HCT116 (cell line): ENCODE measurements around the gene PCCA. TPM values are rescaled to one million over a fixed set of nuclear protein-coding genes. Genes with fewer than 3 reads are reported as not detected.

Experiments
- ATAC-seq: fragments of 200-7000 bp; cut with Tn5 transposase; 2 replicates; pipeline ENCODE4 v1.9.1; 2020; ENCODE audit warnings: mild to moderate bottlenecking, moderate library complexity
- BruUV-seq: library from RNA; stranded (reverse); fragments of 400-500 nt; replicated peaks from 2 replicates; lab custom pipeline; 2021; lab: Mats Ljungman, UMichigan
- CTCF ChIA-PET: fragments of 300-600 bp; sonication (Branson Sonifier 250); formaldehyde crosslinking; loops from one replicate; lab custom pipeline; 2021; ENCODE audit warnings: antibody characterized with exemption; lab: Charles Lee
- POLR2A ChIA-PET: fragments of 300-600, 350-600 bp; sonication (Branson Sonifier 250); formaldehyde crosslinking; loops from one replicate; lab custom pipeline; 2021; ENCODE audit warnings: antibody characterized with exemption; lab: Charles Lee
- RAD21 ChIA-PET, 2 experiments: fragments of 300-600 bp; sonication (Branson Sonifier 250); formaldehyde crosslinking; loops; one replicate each; lab custom pipeline; 2023; ENCODE audit warnings: low total read pairs in 2 of 2; ENCODE audit not compliant: uncharacterized antibody in 2 of 2, unreplicated experiment in 2 of 2, low non-redundant PET in 1 of 2; lab: Charles Lee
- DNase-seq: peaks from one replicate; pipeline ENCODE4 v3.0.0-alpha.2; 2010; ENCODE audit warnings: low read depth, low spot score
- H2AFZ ChIP-seq: fragments of 200-600 bp; shearing (Covaris generic), sonication (generic); 2 replicates; pipeline ENCODE4 v1.6.1; 2017; ENCODE audit warnings: low read depth, mixed run types, mixed read lengths, antibody characterized with exemption, low read length; ENCODE audit not compliant: poor library complexity, severe bottlenecking
- H3K27ac ChIP-seq: 2 replicates; pipeline ENCODE4 v1.5.1; 2012; ENCODE audit warnings: low read depth, low read length
- H3K27me3 ChIP-seq: fragments of 200-600 bp; sonication (generic); 2 replicates; pipeline ENCODE4 v1.6.1; 2016; ENCODE audit warnings: mixed run types, low read length, mixed read lengths; ENCODE audit not compliant: insufficient read depth
- H3K36me3 ChIP-seq, 2 experiments: fragments of 200-500 bp in 1 of 2; fragments of 200-600 bp in 1 of 2; sonication (Bioruptor generic) in 1 of 2; sonication (generic) in 1 of 2; 2 replicates each; pipeline versions ENCODE4 v1.5.1 to v1.6.1; 2014 to 2016; ENCODE audit warnings: low read length in 2 of 2, inconsistent platforms in 1 of 2, mixed read lengths in 1 of 2, mixed run types in 1 of 2; ENCODE audit not compliant: insufficient read depth in 2 of 2, control insufficient read depth in 1 of 2
- H3K4me1 ChIP-seq, 2 experiments: fragments of 200-600 bp in 1 of 2; sonication (generic) in 1 of 2; 2 replicates each; pipeline versions ENCODE4 v1.5.1 to v1.6.1; 2012 to 2017; ENCODE audit warnings: low read length in 2 of 2, inconsistent platforms in 1 of 2, mild to moderate bottlenecking in 1 of 2, mixed read lengths in 1 of 2, mixed run types in 1 of 2, moderate library complexity in 1 of 2; ENCODE audit not compliant: insufficient read depth in 2 of 2, control insufficient read depth in 1 of 2
- H3K4me2 ChIP-seq: fragments of 200-600 bp; sonication (generic); 2 replicates; pipeline ENCODE4 v1.6.1; 2017; ENCODE audit warnings: mixed run types, low read length, mixed read lengths
- H3K4me3 ChIP-seq, 2 experiments: fragments of 200-600 bp in 1 of 2; sonication (generic) in 1 of 2; replicated peaks in 1 of 2; 2 replicates each; pipeline ENCODE4 v1.5.1; 2011 to 2016; ENCODE audit warnings: low read length in 2 of 2, control low read depth in 1 of 2, low read depth in 1 of 2, mild to moderate bottlenecking in 1 of 2, mixed read lengths in 1 of 2, mixed run types in 1 of 2
- H3K79me2 ChIP-seq: fragments of 200-600 bp; sonication (generic); 2 replicates; pipeline ENCODE4 v1.6.1; 2017; ENCODE audit warnings: mild to moderate bottlenecking, mixed run types, low read length, moderate library complexity, mixed read lengths; ENCODE audit not compliant: insufficient read depth
- H3K9ac ChIP-seq: fragments of 200-600 bp; sonication (generic); 2 replicates; pipeline ENCODE4 v1.6.1; 2016; ENCODE audit warnings: low read length, mixed read lengths
- H3K9me2 ChIP-seq: fragments of 200-600 bp; sonication (generic), shearing (Covaris generic); 2 replicates; pipeline ENCODE4 v1.6.1; 2017; ENCODE audit warnings: mixed run types, mild to moderate bottlenecking, moderate library complexity; ENCODE audit not compliant: insufficient read depth
- H3K9me3 ChIP-seq, 2 experiments: fragments of 200-500 bp in 1 of 2; fragments of 200-600 bp in 1 of 2; sonication (Bioruptor generic) in 1 of 2; sonication (generic) in 1 of 2; 2 replicates each; pipeline ENCODE4 v1.6.1; 2014 to 2017; ENCODE audit warnings: low read length in 2 of 2, mixed read lengths in 2 of 2, inconsistent platforms in 1 of 2, low read depth in 1 of 2, mild to moderate bottlenecking in 1 of 2, mixed run types in 1 of 2, moderate library complexity in 1 of 2; ENCODE audit not compliant: control insufficient read depth in 1 of 2, insufficient read depth in 1 of 2
- H4K20me1 ChIP-seq: fragments of 200-600 bp; sonication (generic), shearing (Covaris generic); 2 replicates; pipeline ENCODE4 v1.6.1; 2017; ENCODE audit warnings: mixed run types, mild to moderate bottlenecking, moderate library complexity; ENCODE audit not compliant: insufficient read depth
- CBX3 ChIP-seq: IDR thresholded peaks from 2 replicates; pipeline ENCODE4 v1.6.1; 2012; ENCODE audit warnings: low read depth
- CEBPB ChIP-seq: IDR thresholded peaks from 2 replicates; pipeline ENCODE4 v1.6.1; 2012; ENCODE audit warnings: low read depth
- CTCF ChIP-seq, 3 experiments: fragments of 200-600 bp in 1 of 3; sonication (generic) in 1 of 3; IDR thresholded peaks in 2 of 3; conservative IDR thresholded peaks in 1 of 3; 2 replicates each; pipeline ENCODE4 v1.5.1; 2012 to 2017; ENCODE audit warnings: low read depth in 2 of 3, low read length in 2 of 3, antibody characterized with exemption in 1 of 3, borderline replicate concordance in 1 of 3, control low read depth in 1 of 3, mild to moderate bottlenecking in 1 of 3, mixed read lengths in 1 of 3, mixed run types in 1 of 3, moderate library complexity in 1 of 3; ENCODE audit not compliant: insufficient read depth in 1 of 3
- EGR1 ChIP-seq: IDR thresholded peaks from 2 replicates; pipeline ENCODE4 v1.6.1; 2012; ENCODE audit warnings: low read depth
- ELF1 ChIP-seq: IDR thresholded peaks from 2 replicates; pipeline ENCODE4 v1.6.1; 2012; ENCODE audit warnings: low read depth, borderline replicate concordance
- EZH2phosphoT487 ChIP-seq: fragments of 200-600 bp; IDR thresholded peaks from 2 replicates; pipeline ENCODE4 v1.6.1; 2018; ENCODE audit warnings: antibody characterized with exemption, borderline replicate concordance
- FOSL1 ChIP-seq: IDR thresholded peaks from 2 replicates; pipeline ENCODE4 v1.6.1; 2012; ENCODE audit warnings: low read depth
- POLR2A ChIP-seq: IDR thresholded peaks from 2 replicates; pipeline ENCODE4 v1.7.0; 2011; ENCODE audit warnings: borderline replicate concordance; ENCODE audit not compliant: insufficient read depth, insufficient read length; ENCODE audit errors: extremely low read depth
- POLR2AphosphoS5 ChIP-seq: IDR thresholded peaks from 2 replicates; pipeline ENCODE4 v1.6.1; 2011; ENCODE audit warnings: mild to moderate bottlenecking, low read depth, low read length, moderate library complexity
- SP1 ChIP-seq: IDR thresholded peaks from 2 replicates; pipeline ENCODE4 v1.6.1; 2012; ENCODE audit warnings: low read depth
- TCF7L2 ChIP-seq: IDR thresholded peaks from 2 replicates; pipeline ENCODE4 v1.7.0; 2011; ENCODE audit warnings: borderline replicate concordance, inconsistent platforms; ENCODE audit not compliant: insufficient read depth, insufficient read length; ENCODE audit errors: extremely low read depth
- YY1 ChIP-seq: IDR thresholded peaks from 2 replicates; pipeline ENCODE4 v1.6.1; 2011; ENCODE audit warnings: low read length, low read depth, moderate library complexity, mild to moderate bottlenecking; ENCODE audit not compliant: insufficient replicate concordance; ENCODE audit errors: extremely low read depth
- ZNF274 ChIP-seq: fragments of 200-500 bp; sonication (Bioruptor generic); IDR thresholded peaks from 2 replicates; pipeline ENCODE4 v1.6.1; 2014; ENCODE audit warnings: mild to moderate bottlenecking, low read depth, low read length, inconsistent platforms
- intact Hi-C: fragments of 100-400 bp; cut with micrococcal nuclease; formaldehyde crosslinking; loops from 2 replicates; pipeline ENCODE4 v1.10.0; 2022
- total RNA-seq: library from RNA; stranded (reverse); gene quantifications from one replicate; pipeline ENCODE4 v1.2.1, GENCODE V29; 2021; ENCODE audit not compliant: unreplicated experiment

The PCCA gene
- total RNA-seq, 1 experiment from 2014 or later: 23.0 TPM

GRCh38 chr13:100130092-100130491 is 41.2 kb downstream of the PCCA start:
- Histone ChIP-seq H3K4me3 (no peak overlapping the region), H3K27ac (no peak overlapping the region), H3K36me3 (no peaks in the 10 kb centered on the region)
- DNase-seq: no peak
- intact Hi-C loops: no loop called here
- no peak for TF ChIP-seq POLR2A
- TF ChIP-seq FOSL1: no peak
- TF ChIP-seq TCF7L2: no peak
- TF ChIP-seq CEBPB: no peak
- no peak for TF ChIP-seq CTCF (IDR thresholded peaks at IDR 0.05 in 2 of 3, conservative IDR thresholded peaks at IDR 0.05 in 1 of 3; ENCODE audit: borderline replicate concordance in 1 of 3, insufficient read depth in 1 of 3, low read depth in 2 of 3, low read length in 2 of 3)
- no peak for TF ChIP-seq YY1
- TF ChIP-seq EGR1: no peak
- TF ChIP-seq ZNF274: no peak
- no peak for TF ChIP-seq SP1
- TF ChIP-seq ELF1: no peak
- TF ChIP-seq POLR2AphosphoS5: no peak
- no peak for TF ChIP-seq CBX3
- no peak for TF ChIP-seq EZH2phosphoT487
- TF ChIP-seq, all 23 proteins: peak for 0
- H3K79me2 ChIP-seq: no peaks in the 10 kb centered on the region
- ChIA-PET RAD21 (no interaction called here), POLR2A (no interaction called here), CTCF (no interaction called here)
- no TSS peak for BruUV-seq
- H3K9me3 ChIP-seq: no peaks in the 10 kb centered on the region
- H3K9me2 ChIP-seq: no peaks in the 10 kb centered on the region
- no peak overlapping the region for H3K4me2 ChIP-seq
- H3K4me1 ChIP-seq: peaks cover 3 to 10% of the 10 kb centered on the region in 2 experiments; a peak in 2 of 4 replicates
- H3K27me3 ChIP-seq: no peaks in the 10 kb centered on the region
- no peak for ATAC-seq
- no peak overlapping the region for H2AFZ ChIP-seq
- H4K20me1 ChIP-seq: no peaks in the 10 kb centered on the region
- no peak overlapping the region for H3K9ac ChIP-seq
